C4-2B (cell line): Measurements from ENCODE around the gene ECT2L.
A peak's percentile ranks its signal among the peaks of the same experiment; 100 is the strongest.

Experiments used
- H3K27ac ChIP-seq: fragments of 450-650 bp; 2 replicates; pipeline ENCODE4 v1.5.1; 2017
- ZFX ChIP-seq: fragments of 450-650 bp; IDR thresholded peaks from 2 replicates; pipeline ENCODE4 v1.6.1; 2017
- TF ChIP-seq, protein P1 (sequence below): fragments of 450-650 bp; conservative IDR thresholded peaks from 2 replicates; pipeline ENCODE4 v1.5.1; 2017; ENCODE audit warnings: mild to moderate bottlenecking

Gene ECT2L

GRCh38 chr6:138943089-138943625, 147.3 kb downstream of the ECT2L start:
- TF ChIP-seq, protein P1, sequence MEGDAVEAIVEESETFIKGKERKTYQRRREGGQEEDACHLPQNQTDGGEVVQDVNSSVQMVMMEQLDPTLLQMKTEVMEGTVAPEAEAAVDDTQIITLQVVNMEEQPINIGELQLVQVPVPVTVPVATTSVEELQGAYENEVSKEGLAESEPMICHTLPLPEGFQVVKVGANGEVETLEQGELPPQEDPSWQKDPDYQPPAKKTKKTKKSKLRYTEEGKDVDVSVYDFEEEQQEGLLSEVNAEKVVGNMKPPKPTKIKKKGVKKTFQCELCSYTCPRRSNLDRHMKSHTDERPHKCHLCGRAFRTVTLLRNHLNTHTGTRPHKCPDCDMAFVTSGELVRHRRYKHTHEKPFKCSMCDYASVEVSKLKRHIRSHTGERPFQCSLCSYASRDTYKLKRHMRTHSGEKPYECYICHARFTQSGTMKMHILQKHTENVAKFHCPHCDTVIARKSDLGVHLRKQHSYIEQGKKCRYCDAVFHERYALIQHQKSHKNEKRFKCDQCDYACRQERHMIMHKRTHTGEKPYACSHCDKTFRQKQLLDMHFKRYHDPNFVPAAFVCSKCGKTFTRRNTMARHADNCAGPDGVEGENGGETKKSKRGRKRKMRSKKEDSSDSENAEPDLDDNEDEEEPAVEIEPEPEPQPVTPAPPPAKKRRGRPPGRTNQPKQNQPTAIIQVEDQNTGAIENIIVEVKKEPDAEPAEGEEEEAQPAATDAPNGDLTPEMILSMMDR, result no peak
- TF ChIP-seq ZFX, result no peak
- H3K27ac ChIP-seq, result no peak overlapping the region

GRCh38 chr6:138944412-138944811, 148.5 kb downstream of the ECT2L start:
- H3K27ac ChIP-seq, result no peak overlapping the region
- TF ChIP-seq, protein P1, result no peak
- TF ChIP-seq ZFX, result no peak

- peak overlapping the region; percentile 66 for H3K27ac ChIP-seq
- TF ChIP-seq ZFX, result no peak
- TF ChIP-seq, protein P1, result peak; percentile 15
These were observed 149.5 kb downstream of the ECT2L start for GRCh38 chr6:138945354-138945753.

DNA sequence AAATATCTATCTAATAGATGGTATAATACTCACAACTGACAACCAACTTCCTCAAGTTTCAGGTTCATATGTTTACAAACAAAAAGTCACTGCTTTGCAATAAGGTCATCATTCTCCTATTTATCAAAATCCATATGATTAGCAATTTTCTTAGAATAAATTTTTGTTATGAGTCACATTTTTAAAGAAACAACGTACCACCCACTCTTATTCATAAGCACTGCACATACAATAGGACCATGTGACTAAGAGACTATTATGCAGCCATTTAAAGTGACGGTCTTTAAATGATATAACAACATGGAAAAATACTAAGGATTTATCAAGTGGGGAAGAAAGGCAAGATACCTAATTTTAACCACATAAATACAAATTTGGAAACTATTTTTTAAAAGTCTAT, 152.1 kb downstream of the ECT2L start:
- no peak overlapping the region for H3K27ac ChIP-seq
- TF ChIP-seq, protein P1, result no peak
- TF ChIP-seq ZFX, result no peak

GRCh38 chr6:138948546-138949179, 152.8 kb downstream of the ECT2L start:
- no peak for TF ChIP-seq ZFX
- TF ChIP-seq, protein P1, result no peak; the same call in 1 of the 2 replicates
- no peak overlapping the region for H3K27ac ChIP-seq

- no peak overlapping the region for H3K27ac ChIP-seq
- TF ChIP-seq, protein P1, result no peak
- TF ChIP-seq ZFX, result no peak
These were observed 157.6 kb downstream of the ECT2L start for GRCh38 chr6:138953451-138953850.
